Suprapubic skin (tissue), 3 donors: ENCODE measurements around the gene PACS1.

Experiments
- CTCF ChIP-seq, 2 donors: fragments of 200-600 bp in 1 of 2; fragments of 450-650 bp in 1 of 2; sonication (generic) in 1 of 2; IDR thresholded peaks; one replicate each; pipeline ENCODE4 v1.5.1; 2016 to 2019; ENCODE audit warnings: antibody characterized with exemption in 2 of 2, mild to moderate bottlenecking in 1 of 2, moderate library complexity in 1 of 2
- POLR2AphosphoS5 ChIP-seq, 3 donors: sonication (generic); formaldehyde crosslinking; IDR thresholded peaks; one replicate each; pipeline ENCODE4 v1.6.1; 2017; ENCODE audit warnings: antibody characterized with exemption in 3 of 3

- TF ChIP-seq CTCF (IDR thresholded peaks at IDR 0.05) (no peak), POLR2AphosphoS5 (IDR thresholded peaks at IDR 0.05) (no peak)
These were observed 118.5 kb downstream of the PACS1 start for GRCh38 chr11:66188580-66188979.
